Psoas muscle (tissue), 8 donors: ENCODE data around the gene FANCI. TPM values are rescaled to one million over a fixed set of nuclear protein-coding genes. Genes with fewer than 3 reads are reported as not detected.

ENCODE experiments used
- ATAC-seq, 4 donors: fragments of 200-7000 bp; cut with Tn5 transposase; one replicate each; pipeline ENCODE4 v1.9.1; 2020; ENCODE audit warnings: moderate library complexity in 3 of 4, mild to moderate bottlenecking in 2 of 4
- DNase-seq, 2 donors: peaks; one replicate each; pipeline ENCODE4 v3.0.0-alpha.2; 2020
- H3K27ac ChIP-seq: fragments of 200-600 bp; one replicate; pipeline ENCODE4 v1.8.0; 2022
- H3K27me3 ChIP-seq, 3 donors: fragments of 200-600 bp in 1 of 3; one replicate each; pipeline versions ENCODE4 v1.6.1 to v1.8.0; 2013 to 2022; ENCODE audit warnings: low read length in 2 of 3, mild to moderate bottlenecking in 2 of 3, moderate library complexity in 1 of 3; ENCODE audit not compliant: insufficient read depth in 3 of 3
- H3K36me3 ChIP-seq, 2 donors: fragments of 200-600 bp in 1 of 2; one replicate each; pipeline versions ENCODE4 v1.6.1 to v1.8.0; 2013 to 2022; ENCODE audit warnings: low read depth in 1 of 2, mild to moderate bottlenecking in 1 of 2, moderate library complexity in 1 of 2; ENCODE audit not compliant: insufficient read depth in 1 of 2
- H3K4me1 ChIP-seq: fragments of 200-600 bp; one replicate; pipeline ENCODE4 v1.8.0; 2022
- H3K4me3 ChIP-seq: fragments of 200-600 bp; one replicate; pipeline ENCODE4 v1.8.0; 2022; ENCODE audit warnings: mild to moderate bottlenecking
- H3K9me3 ChIP-seq: fragments of 200-600 bp; one replicate; pipeline ENCODE4 v1.8.0; 2022
- WGBS, 3 donors: extraction: QIAGEN DNeasy Blood & Tissue Kit; methylation state at CpG; one replicate each; pipeline versions ENCODE4 v1.1.6 to v1.1.7; 2013; 5-methylcytosine and 5-hydroxymethylcytosine counted together
- intact Hi-C, 2 donors: fragments of 100-400 bp; cut with DNase I; formaldehyde crosslinking; loops; one replicate each; pipeline versions ENCODE4 v1.11.0 to v1.14.2; 2022
- polyA plus RNA-seq, 3 donors: library from polyadenylated mRNA; stranded (reverse); fragments of 200-250 nt; gene quantifications; one replicate each; pipeline ENCODE4 v1.2.3, GENCODE V29; 2013
- total RNA-seq, 4 donors: library from RNA; stranded (reverse); fragmentation: NEBNext Ultra II Directional in 2 of 4; extraction: Animal tissue kit (Norgen Biotek cat#: 25700) in 2 of 4; gene quantifications; one replicate each; pipeline versions ENCODE4 v1.2.1 to v1.2.4, GENCODE V29; 2021 to 2023
- TF ChIP-seq, protein P1 (sequence below): fragments of 200-600 bp; IDR thresholded peaks from one replicate; pipeline ENCODE4 v1.8.0; 2022; ENCODE audit warnings: antibody characterized with exemption
- donor health status: healthy with polysubstance abuse.
- donor health status: DM: no; HTN: no; CAD: no; lungs with moderate emphysema.
- donor health status: Bipolar disorder and iron deficiency.
- donor health status: healthy.
- donor health status: DM: yes; HTN: yes; CAD: no.
- donor health status: DM: no; HTN: no; CAD: no.
- donor health status: DM: no; HTN: no; CAD: no.
- donor health status: DM: yes; HTN: yes; CAD: no.

The FANCI gene
- total and polyA plus RNA-seq, 7 donors = 0.48 to 2.3 (median 0.82) TPM

DNA sequence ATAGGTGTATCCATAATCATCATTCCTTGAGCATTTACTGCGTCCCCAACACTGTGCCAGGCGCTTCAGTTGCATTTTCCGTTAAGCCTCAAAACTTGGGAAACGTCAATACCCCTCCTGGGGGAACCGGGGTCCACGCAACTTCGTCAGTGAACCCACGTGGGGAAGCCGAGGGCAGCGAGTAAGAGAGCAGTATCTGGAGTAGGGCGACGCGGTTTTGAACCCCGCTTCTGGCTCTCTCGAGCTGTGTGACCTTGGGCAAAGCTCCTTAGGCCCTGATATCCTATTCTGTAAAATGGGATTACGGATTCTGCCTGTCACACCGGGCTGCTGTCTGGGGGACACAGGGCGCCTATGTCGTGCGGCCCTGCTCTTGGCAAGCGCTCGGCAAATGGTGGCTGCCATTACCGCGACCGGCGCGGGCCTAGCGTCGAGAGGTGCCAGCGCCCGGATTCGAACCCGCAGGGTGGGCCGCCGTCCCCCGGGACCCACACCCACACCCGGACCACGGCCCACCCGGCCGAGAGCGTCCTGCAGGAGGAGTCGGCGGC, 90.3 kb downstream of the FANCI start:
- H3K27me3 ChIP-seq = no peaks in the 10 kb centered on the region
- H3K9me3 ChIP-seq = no peaks in the 10 kb centered on the region
- TF ChIP-seq, protein P1, sequence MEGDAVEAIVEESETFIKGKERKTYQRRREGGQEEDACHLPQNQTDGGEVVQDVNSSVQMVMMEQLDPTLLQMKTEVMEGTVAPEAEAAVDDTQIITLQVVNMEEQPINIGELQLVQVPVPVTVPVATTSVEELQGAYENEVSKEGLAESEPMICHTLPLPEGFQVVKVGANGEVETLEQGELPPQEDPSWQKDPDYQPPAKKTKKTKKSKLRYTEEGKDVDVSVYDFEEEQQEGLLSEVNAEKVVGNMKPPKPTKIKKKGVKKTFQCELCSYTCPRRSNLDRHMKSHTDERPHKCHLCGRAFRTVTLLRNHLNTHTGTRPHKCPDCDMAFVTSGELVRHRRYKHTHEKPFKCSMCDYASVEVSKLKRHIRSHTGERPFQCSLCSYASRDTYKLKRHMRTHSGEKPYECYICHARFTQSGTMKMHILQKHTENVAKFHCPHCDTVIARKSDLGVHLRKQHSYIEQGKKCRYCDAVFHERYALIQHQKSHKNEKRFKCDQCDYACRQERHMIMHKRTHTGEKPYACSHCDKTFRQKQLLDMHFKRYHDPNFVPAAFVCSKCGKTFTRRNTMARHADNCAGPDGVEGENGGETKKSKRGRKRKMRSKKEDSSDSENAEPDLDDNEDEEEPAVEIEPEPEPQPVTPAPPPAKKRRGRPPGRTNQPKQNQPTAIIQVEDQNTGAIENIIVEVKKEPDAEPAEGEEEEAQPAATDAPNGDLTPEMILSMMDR = no peak
- peak overlapping the region; percentile 92 for H3K27ac ChIP-seq
- H3K4me1 ChIP-seq = peaks cover 43% of the 10 kb centered on the region
- ATAC-seq = peak in 1 of 4 donors; percentile 26
- peaks cover 4 to 47% of the 10 kb centered on the region in 2 donors for H3K36me3 ChIP-seq
- intact Hi-C loops = no loop called here
- 2 to 4% (median 4%) methylated on average over 26 to 43 of the region's 43 CpGs for WGBS, 3 donors
- H3K4me3 ChIP-seq = peak overlapping the region; percentile 85
- DNase-seq = peak in 1 of 2 donors; percentile 79

DNA sequence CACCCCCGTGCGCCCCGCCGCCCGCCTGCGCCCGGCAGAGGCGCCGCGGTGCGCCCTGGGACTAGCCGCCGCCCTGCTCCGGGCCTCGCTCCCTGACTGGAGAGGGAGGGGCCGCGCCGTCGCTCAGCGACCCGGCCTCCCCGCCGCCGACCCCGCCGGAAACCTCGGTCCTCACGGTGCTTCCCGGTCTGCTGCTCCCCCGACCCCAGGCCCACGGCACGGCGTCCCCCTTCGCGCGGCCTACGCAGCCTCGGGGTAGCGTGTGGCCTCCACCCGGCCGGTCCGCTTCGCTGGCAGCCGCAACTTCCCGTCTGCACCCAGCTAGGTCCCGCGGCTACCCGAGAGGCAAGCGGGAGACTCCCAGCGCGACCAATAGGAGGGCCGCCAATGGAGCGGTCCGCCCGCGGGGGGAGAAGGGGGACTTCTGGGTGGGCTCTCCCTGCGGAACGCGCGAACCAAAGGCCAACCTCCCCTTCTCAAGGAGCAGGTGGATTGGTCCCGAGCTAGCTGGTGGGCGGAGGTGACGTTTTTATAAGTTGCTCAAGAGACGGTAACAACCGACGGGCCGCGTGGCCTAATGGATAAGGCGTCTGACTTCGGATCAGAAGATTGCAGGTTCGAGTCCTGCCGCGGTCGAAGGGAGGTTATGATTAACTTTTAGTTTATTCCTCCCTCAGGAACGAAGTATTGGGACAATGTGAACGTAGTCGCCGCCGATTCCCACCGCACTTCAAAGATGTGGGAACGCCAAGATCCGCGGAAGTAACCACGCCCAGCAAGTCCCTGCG, 90.9 kb downstream of the FANCI start, which contains the start of gene POLG:
TSS of gene POLG (minus strand) at position 315 of the 788 bp plus-strand sequence. CDS start 1,070 bp downstream, outside the sequence.
- no peaks in the 10 kb centered on the region for H3K27me3 ChIP-seq
- DNase-seq = peak; percentile 99
- peak; percentile 96 to 97 (median 96) for ATAC-seq
- TF ChIP-seq, protein P1 = no peak
- H3K27ac ChIP-seq = peak within 1 kb of the TSS; percentile 92
- H3K36me3 ChIP-seq = peaks cover 4 to 40% of the 10 kb centered on the region in 2 donors
- H3K4me3 ChIP-seq = peak within 1 kb of the TSS; percentile 85
- H3K4me1 ChIP-seq = peaks cover 39% of the 10 kb centered on the region
- no peaks in the 10 kb centered on the region for H3K9me3 ChIP-seq
- 0 to 1% (median 0%) methylated on average over 71 to 85 of the region's 85 CpGs for WGBS, 3 donors
- intact Hi-C loops = no loop called here

DNA sequence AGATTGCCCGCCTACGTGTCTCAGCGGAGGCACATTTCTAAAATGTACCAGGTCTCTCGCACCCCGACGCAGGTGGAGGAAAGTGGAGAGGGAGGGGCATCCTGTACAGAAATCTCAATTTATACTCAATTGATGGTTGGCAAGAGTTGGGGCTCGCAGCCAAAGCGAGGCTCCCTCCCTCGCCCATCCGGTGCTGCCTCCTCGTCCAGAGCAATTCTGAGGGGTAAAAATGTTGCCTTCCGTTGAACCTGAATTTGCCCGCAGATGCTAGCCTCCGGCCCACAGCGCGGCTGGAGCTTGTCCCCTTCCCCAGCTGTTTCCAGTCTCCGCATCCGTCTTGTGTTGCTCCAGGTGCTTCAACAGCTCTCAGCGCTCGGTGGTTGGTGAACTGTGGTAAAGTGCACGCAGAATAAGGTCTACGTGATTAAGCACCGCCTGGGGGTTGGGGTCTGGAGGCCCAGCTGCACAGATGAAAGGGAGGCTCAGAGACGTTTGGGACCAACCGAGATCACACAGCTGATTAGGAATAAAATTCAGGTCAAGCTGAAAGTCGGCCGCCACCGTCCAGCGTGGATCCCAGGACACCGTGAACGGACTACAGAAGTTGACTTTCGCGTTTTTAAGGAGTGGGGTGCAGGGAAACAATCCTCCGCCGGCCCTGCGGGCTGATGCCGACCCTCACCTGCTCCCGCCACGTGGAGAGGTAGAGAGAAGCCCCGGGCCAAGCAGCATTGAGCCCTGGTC, 91.7 kb downstream of the FANCI start:
- TF ChIP-seq, protein P1 = no peak
- no peaks in the 10 kb centered on the region for H3K9me3 ChIP-seq
- peak overlapping the region; percentile 47 for H3K27ac ChIP-seq
- intact Hi-C loops = no loop called here
- peak overlapping the region; percentile 85 for H3K4me3 ChIP-seq
- ATAC-seq (peak; percentile 0 to 13 (median 2)), DNase-seq (peak in 1 of 2 donors; percentile 63)
- peaks cover 2 to 32% of the 10 kb centered on the region in 2 donors for H3K36me3 ChIP-seq
- 7 to 8% (median 8%) methylated on average over 40 of the region's 40 CpGs for WGBS, 3 donors
- H3K27me3 ChIP-seq = no peaks in the 10 kb centered on the region
- peaks cover 32% of the 10 kb centered on the region for H3K4me1 ChIP-seq

DNA sequence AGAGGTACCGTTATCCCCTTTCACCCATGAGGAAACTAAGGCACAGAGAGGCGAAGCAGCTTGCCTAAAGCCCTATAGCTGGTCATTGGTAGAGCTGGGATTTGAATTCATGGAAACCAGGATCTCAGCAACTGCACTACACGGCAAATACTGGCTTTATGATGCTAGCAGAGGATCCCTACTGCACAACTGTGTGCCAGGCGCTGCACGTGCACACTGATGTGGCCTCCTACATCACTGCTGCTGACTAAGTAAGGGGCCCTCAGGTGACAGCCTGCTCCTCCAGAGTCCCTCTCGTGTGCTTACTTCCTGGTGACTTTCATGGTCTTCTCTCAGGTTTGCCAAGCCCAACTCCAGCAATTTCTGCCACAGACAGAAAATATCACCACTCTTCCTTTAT, 94.3 kb downstream of the FANCI start:
- Histone ChIP-seq H3K27ac (no peak overlapping the region), H3K36me3 (peaks cover 0 to 7% of the 10 kb centered on the region in 2 donors), H3K4me3 (no peak overlapping the region), H3K4me1 (peaks cover 8% of the 10 kb centered on the region), H3K27me3 (no peaks in the 10 kb centered on the region), H3K9me3 (no peaks in the 10 kb centered on the region)
- DNase-seq (no peak), ATAC-seq (no peak)
- WGBS, 3 donors = 69 to 72% (median 72%) methylated on average over 6 of the region's 6 CpGs
- intact Hi-C loops = no loop called here
- TF ChIP-seq, protein P1 = no peak
